ENCODE results near the gene NOC3L.

- TF ChIP-seq EZH2 (IDR thresholded peaks at IDR 0.05; ENCODE audit: insufficient read depth, poor library complexity, severe bottlenecking) = no peak
- no peak for TF ChIP-seq EZH2phosphoT487 (IDR thresholded peaks at IDR 0.05; ENCODE audit: insufficient read depth, low read depth)
These were observed 1.5 kb downstream of the NOC3L start for GRCh38 chr10:94361171-94361794.
